Loucy (cell line): ENCODE measurements around the gene CYYR1.

Source experiments
- H2AFZ ChIP-seq: fragments of 200-600 bp; sonication (generic); 2 replicates; pipeline ENCODE4 v1.6.0; 2016; ENCODE audit warnings: antibody characterized with exemption, mild to moderate bottlenecking, low read length, moderate library complexity
- H3F3A ChIP-seq: fragments of 200-600 bp; 2 replicates; pipeline ENCODE4 v1.6.0; 2016; ENCODE audit warnings: antibody characterized with exemption, low read depth, mild to moderate bottlenecking
- H3K27me3 ChIP-seq: fragments of 200-600 bp; sonication (generic); 2 replicates; pipeline ENCODE4 v1.6.1; 2014; ENCODE audit warnings: low read length, mild to moderate bottlenecking; ENCODE audit not compliant: insufficient read depth, poor library complexity, severe bottlenecking
- H3K36me3 ChIP-seq: fragments of 200-600 bp; sonication (generic); 2 replicates; pipeline ENCODE4 v1.6.1; 2016; ENCODE audit warnings: low read length; ENCODE audit not compliant: insufficient read depth
- H3K4me1 ChIP-seq: fragments of 200-600 bp; sonication (generic); 2 replicates; pipeline ENCODE4 v1.5.1; 2014; ENCODE audit warnings: low read length, mild to moderate bottlenecking; ENCODE audit not compliant: insufficient read depth, poor library complexity, severe bottlenecking
- H3K4me2 ChIP-seq: fragments of 200-600 bp; sonication (generic); 2 replicates; pipeline ENCODE4 v1.6.0; 2014; ENCODE audit warnings: antibody characterized with exemption, low read length, low read depth, mild to moderate bottlenecking; ENCODE audit not compliant: poor library complexity, severe bottlenecking
- H3K4me3 ChIP-seq: fragments of 200-600 bp; sonication (generic); 2 replicates; pipeline ENCODE4 v1.5.1; 2014; ENCODE audit warnings: low read length, mild to moderate bottlenecking, mixed read lengths; ENCODE audit not compliant: poor library complexity, severe bottlenecking
- H3K79me2 ChIP-seq: fragments of 200-600 bp; sonication (generic); 2 replicates; pipeline ENCODE4 v1.6.1; 2014; ENCODE audit warnings: low read length; ENCODE audit not compliant: insufficient read depth
- H3K9ac ChIP-seq: fragments of 200-600 bp; sonication (generic); 2 replicates; pipeline ENCODE4 v1.6.0; 2014; ENCODE audit warnings: mild to moderate bottlenecking, low read depth, low read length, moderate library complexity; ENCODE audit not compliant: poor library complexity, severe bottlenecking
- H3K9me2 ChIP-seq: fragments of 200-600 bp; sonication (generic); replicated peaks from 2 replicates; pipeline ENCODE4 v1.6.1; 2016; ENCODE audit warnings: low read depth, low read length, mixed read lengths
- H3K9me3 ChIP-seq: fragments of 200-600 bp; sonication (generic); 2 replicates; pipeline ENCODE4 v1.6.1; 2014; ENCODE audit warnings: mild to moderate bottlenecking, antibody characterized with exemption, low read length, low read depth; ENCODE audit not compliant: insufficient read depth
- H4K20me1 ChIP-seq: fragments of 200-600 bp; sonication (generic); 2 replicates; pipeline ENCODE4 v1.6.0; 2014; ENCODE audit warnings: antibody characterized with exemption, low read length, mild to moderate bottlenecking; ENCODE audit not compliant: insufficient read depth, poor library complexity, severe bottlenecking
- CTCF ChIP-seq: fragments of 200-600 bp; sonication (generic); conservative IDR thresholded peaks from 2 replicates; pipeline ENCODE4 v1.5.1; 2014; ENCODE audit warnings: mild to moderate bottlenecking, antibody characterized with exemption, low read length
- EZH2phosphoT487 ChIP-seq: fragments of 200-600 bp; IDR thresholded peaks from 2 replicates; pipeline ENCODE4 v1.6.1; 2018; ENCODE audit warnings: antibody characterized with exemption, mild to moderate bottlenecking, moderate library complexity, borderline replicate concordance

CYYR1 gene

GRCh38 chr21:26544201-26544775, 28.8 kb downstream of the CYYR1 start:
- no peak overlapping the region for H3K4me2 ChIP-seq

DNA sequence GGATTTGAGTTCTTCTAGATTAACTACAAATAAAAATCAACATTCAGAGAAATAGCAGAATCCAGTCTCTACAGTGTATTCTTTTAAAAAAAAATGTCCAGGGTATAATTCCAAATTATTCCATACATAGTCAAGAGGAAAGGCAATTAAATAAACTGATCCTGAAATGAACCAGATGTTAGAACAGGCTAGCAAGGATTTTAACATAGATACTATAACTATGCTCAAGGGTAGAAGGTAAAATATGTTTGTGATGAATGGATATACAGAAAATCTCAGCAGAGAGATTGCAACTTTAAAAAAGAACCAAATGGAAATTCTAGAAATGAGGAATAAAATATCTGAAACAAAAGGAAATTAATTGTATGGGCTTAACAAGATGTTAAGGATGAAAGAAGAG, 32.4 kb downstream of the CYYR1 start:
- Histone ChIP-seq H3K4me1 (no peaks in the 10 kb centered on the region), H4K20me1 (no peaks in the 10 kb centered on the region)
- TF ChIP-seq CTCF (no peak), EZH2phosphoT487 (no peak)

More at GRCh38 chr21:26544201-26544775, 28.8 kb downstream of the CYYR1 start:
- H3K9ac ChIP-seq, result no peak overlapping the region
- H3K4me3 ChIP-seq, result no peak overlapping the region
- H4K20me1 ChIP-seq, result no peaks in the 10 kb centered on the region
- H3K36me3 ChIP-seq, result no peaks in the 10 kb centered on the region
- no peaks in the 10 kb centered on the region for H3F3A ChIP-seq
- TF ChIP-seq CTCF, result no peak
- H3K79me2 ChIP-seq, result no peaks in the 10 kb centered on the region
- H3K27me3 ChIP-seq, result no peaks in the 10 kb centered on the region
- no peaks in the 10 kb centered on the region for H3K9me3 ChIP-seq
- no peaks in the 10 kb centered on the region for H3K9me2 ChIP-seq
- no peaks in the 10 kb centered on the region for H3K4me1 ChIP-seq
- no peak overlapping the region for H2AFZ ChIP-seq

GRCh38 chr21:26539566-26539965, 33.5 kb downstream of the CYYR1 start:
- Histone ChIP-seq H3K4me2 (no peak overlapping the region), H3K4me1 (no peaks in the 10 kb centered on the region), H3K9ac (no peak overlapping the region), H3K36me3 (no peaks in the 10 kb centered on the region), H3K4me3 (no peak overlapping the region), H3K9me2 (no peaks in the 10 kb centered on the region), H2AFZ (no peak overlapping the region), H3K9me3 (peaks cover 3% of the 10 kb centered on the region; the same call in 1 of the 2 replicates), H4K20me1 (no peaks in the 10 kb centered on the region), H3F3A (no peaks in the 10 kb centered on the region), H3K79me2 (no peaks in the 10 kb centered on the region), H3K27me3 (no peaks in the 10 kb centered on the region)
- no peak for TF ChIP-seq CTCF
- TF ChIP-seq EZH2phosphoT487, result no peak

More for the DNA sequence above, 32.4 kb downstream of the CYYR1 start:
- Histone ChIP-seq H3K4me3 (no peak overlapping the region), H3K9ac (no peak overlapping the region), H2AFZ (no peak overlapping the region), H3K27me3 (no peaks in the 10 kb centered on the region), H3K36me3 (no peaks in the 10 kb centered on the region), H3K9me3 (peaks cover 3% of the 10 kb centered on the region; the same call in 1 of the 2 replicates), H3K79me2 (no peaks in the 10 kb centered on the region), H3K9me2 (no peaks in the 10 kb centered on the region), H3K4me2 (no peak overlapping the region), H3F3A (no peaks in the 10 kb centered on the region)
